ENCODE data around the gene CLSTN2. TPM values are rescaled to one million over a fixed set of nuclear protein-coding genes. Genes with fewer than 3 reads are reported as not detected.

The CLSTN2 gene
- total RNA-seq, 1 donor from 2014 or later: not detected

GRCh38 chr3:140316868-140317400, 381.9 kb downstream of the CLSTN2 start:
- Mint-ChIP-seq H3K4me3 (no peak overlapping the region), H3K9me3 (no peaks in the 10 kb centered on the region), H3K4me1 (no peaks in the 10 kb centered on the region), H3K27ac (no peak overlapping the region), H3K27me3 (peaks cover 8% of the 10 kb centered on the region), H3K36me3 (ENCODE audit: low read depth) (no peaks in the 10 kb centered on the region)
- DNase-seq (no peak), ATAC-seq (ENCODE audit: low read depth) (no peak)
- intact Hi-C loops (cut with micrococcal nuclease): no loop called here
- POLR2A ChIA-PET: no interaction called here
- CTCF ChIA-PET: no interaction called here
- no peak for TF ChIP-seq CTCF (IDR thresholded peaks at IDR 0.05)

GRCh38 chr3:140319739-140320138, 384.8 kb downstream of the CLSTN2 start:
- POLR2A ChIA-PET: no interaction called here
- no peak overlapping the region for H3K4me3 Mint-ChIP-seq
- no peaks in the 10 kb centered on the region for H3K4me1 Mint-ChIP-seq
- intact Hi-C loops (cut with micrococcal nuclease): no loop called here
- no peaks in the 10 kb centered on the region for H3K36me3 Mint-ChIP-seq (ENCODE audit: low read depth)
- no peak for DNase-seq
- H3K9me3 Mint-ChIP-seq: no peaks in the 10 kb centered on the region
- no peak for ATAC-seq (ENCODE audit: low read depth)
- H3K27me3 Mint-ChIP-seq: peaks cover 8% of the 10 kb centered on the region
- CTCF ChIA-PET: no interaction called here
- no peak overlapping the region for H3K27ac Mint-ChIP-seq
- no peak for TF ChIP-seq CTCF (IDR thresholded peaks at IDR 0.05)

- ChIA-PET POLR2A (no interaction called here), CTCF (no interaction called here)
- H3K9me3 Mint-ChIP-seq: no peaks in the 10 kb centered on the region
- H3K36me3 Mint-ChIP-seq (ENCODE audit: low read depth): no peaks in the 10 kb centered on the region
- no peak for TF ChIP-seq CTCF (IDR thresholded peaks at IDR 0.05)
- no peak for DNase-seq
- H3K4me1 Mint-ChIP-seq: no peaks in the 10 kb centered on the region
- H3K27ac Mint-ChIP-seq: no peak overlapping the region
- no peak for ATAC-seq (ENCODE audit: low read depth)
- intact Hi-C loops (cut with micrococcal nuclease): no loop called here
- no peak overlapping the region for H3K4me3 Mint-ChIP-seq
- H3K27me3 Mint-ChIP-seq: peaks cover 8% of the 10 kb centered on the region
These were observed 388.6 kb downstream of the CLSTN2 start for GRCh38 chr3:140323561-140323960.

- peaks cover 3% of the 10 kb centered on the region for H3K4me1 Mint-ChIP-seq
- ATAC-seq (ENCODE audit: low read depth) (no peak), DNase-seq (no peak)
- TF ChIP-seq CTCF (IDR thresholded peaks at IDR 0.05): no peak
- H3K9me3 Mint-ChIP-seq: no peaks in the 10 kb centered on the region
- no peak overlapping the region for H3K4me3 Mint-ChIP-seq
- no peaks in the 10 kb centered on the region for H3K36me3 Mint-ChIP-seq (ENCODE audit: low read depth)
- no peak overlapping the region for H3K27ac Mint-ChIP-seq
- intact Hi-C loops (cut with micrococcal nuclease): no loop called here
- H3K27me3 Mint-ChIP-seq: peaks cover 2% of the 10 kb centered on the region
- POLR2A ChIA-PET: no interaction called here
- CTCF ChIA-PET: no interaction called here
These were observed 397.1 kb downstream of the CLSTN2 start for GRCh38 chr3:140332131-140332530.

- no peaks in the 10 kb centered on the region for H3K9me3 Mint-ChIP-seq
- H3K36me3 Mint-ChIP-seq (ENCODE audit: low read depth): no peaks in the 10 kb centered on the region
- intact Hi-C loops (cut with micrococcal nuclease): no loop called here
- H3K4me1 Mint-ChIP-seq: peaks cover 3% of the 10 kb centered on the region
- H3K4me3 Mint-ChIP-seq: no peak overlapping the region
- DNase-seq (no peak), ATAC-seq (ENCODE audit: low read depth) (no peak)
- ChIA-PET POLR2A (no interaction called here), CTCF (no interaction called here)
- TF ChIP-seq CTCF (IDR thresholded peaks at IDR 0.05): no peak
- H3K27ac Mint-ChIP-seq: no peak overlapping the region
- H3K27me3 Mint-ChIP-seq: no peaks in the 10 kb centered on the region
These were observed 399.3 kb downstream of the CLSTN2 start for GRCh38 chr3:140334132-140334929.

Measured in activated B cell treated with CpG ODN at 0.5 μM for 24 hours (primary cell).